HTR-8/SVneo (cell line): ENCODE data around the gene THSD7B.
"Not testable (repeated sequence)": the region's sequence is repeated elsewhere in the genome, so short reads cannot be mapped to it uniquely, and the experiment has no call there.

Experiments
- DNase-seq: peaks from one replicate; pipeline ENCODE4 v3.0.0; 2011; ENCODE audit warnings: low spot score, mixed read lengths; ENCODE audit not compliant: insufficient read length
- FAIRE-seq: peaks from 2 replicates; lab custom pipeline; 2011; peaks lifted over from hg19 to GRCh38; lab: Jason Lieb, UNC

Gene THSD7B

GRCh38 chr2:137020452-137021196, 255.3 kb downstream of the THSD7B start:
- no peak for DNase-seq
- no peak for FAIRE-seq

DNA sequence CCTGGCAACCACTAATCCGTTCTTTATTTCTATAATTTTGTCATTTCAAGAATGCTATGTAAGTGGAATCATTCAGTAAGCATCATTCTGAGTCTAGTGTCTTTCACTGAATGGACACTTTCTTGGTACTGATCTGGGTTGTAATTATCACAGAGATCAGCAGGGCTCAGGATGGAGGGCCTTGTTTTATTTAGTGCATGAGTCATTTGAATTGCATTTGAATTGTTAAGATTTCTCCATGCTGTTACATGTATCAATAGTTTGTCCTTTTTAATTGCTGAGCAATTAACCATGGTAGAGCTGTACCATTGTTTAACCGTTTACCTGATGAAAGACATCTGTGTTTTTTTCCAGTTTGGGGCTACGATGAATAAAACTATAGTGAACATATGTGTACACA, 256.4 kb downstream of the THSD7B start:
- FAIRE-seq (no peak), DNase-seq (no peak)

DNA sequence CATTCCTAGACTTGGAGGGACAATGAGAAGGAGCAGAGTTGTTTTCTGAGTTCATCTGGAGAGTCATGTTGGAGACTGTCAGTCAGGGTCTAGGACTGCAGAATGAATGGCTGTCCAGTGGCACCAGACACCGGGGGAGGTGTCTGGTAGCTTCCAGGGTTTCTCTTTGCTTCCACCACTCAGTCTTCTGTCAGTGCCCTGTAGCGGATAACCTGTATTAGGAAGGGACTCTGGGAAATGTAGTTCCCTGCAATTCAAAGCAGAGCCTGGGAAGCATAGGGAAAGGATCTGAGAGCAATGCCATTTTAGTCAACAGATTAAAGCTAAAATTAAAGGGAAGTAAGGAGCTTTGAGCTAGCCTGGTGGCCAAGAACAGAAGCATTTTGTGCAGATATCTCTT, 257.9 kb downstream of the THSD7B start:
- DNase-seq (no peak), FAIRE-seq (no peak)

- FAIRE-seq = no peak
These were observed 266.4 kb downstream of the THSD7B start for GRCh38 chr2:137031731-137032130.

GRCh38 chr2:137036619-137037018, 271.3 kb downstream of the THSD7B start:
- no peak for FAIRE-seq
- no peak for DNase-seq

More at GRCh38 chr2:137031731-137032130, 266.4 kb downstream of the THSD7B start:
- no peak for DNase-seq

- FAIRE-seq = no peak
- no peak for DNase-seq
These were observed 274.3 kb downstream of the THSD7B start for GRCh38 chr2:137039482-137040152.

DNA sequence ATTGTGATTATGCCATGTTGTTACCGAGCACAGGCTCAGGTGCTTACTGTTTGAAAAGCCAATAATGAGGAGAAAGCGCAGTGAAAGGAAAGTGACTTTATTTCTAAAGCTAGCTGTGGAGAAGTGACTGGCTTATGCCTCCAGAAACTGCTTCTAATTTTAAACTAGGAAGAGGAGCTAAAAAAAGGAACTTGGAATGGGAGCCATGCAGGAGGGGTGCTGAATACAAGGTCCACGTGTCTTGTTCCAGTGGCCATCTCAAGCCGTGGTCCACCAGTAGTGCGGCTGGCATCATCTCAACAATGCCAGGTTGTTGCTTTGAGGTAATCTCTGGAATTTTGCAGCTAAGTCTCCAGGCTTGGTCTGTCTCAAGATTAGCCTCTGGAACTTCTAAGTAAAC, 282.0 kb downstream of the THSD7B start:
- FAIRE-seq (no peak), DNase-seq (no peak)

- FAIRE-seq (no peak), DNase-seq (no peak)
These were observed 283.1 kb downstream of the THSD7B start for GRCh38 chr2:137048455-137048854.

GRCh38 chr2:137049518-137049917, 284.2 kb downstream of the THSD7B start:
- FAIRE-seq = no peak
- DNase-seq = no peak

DNA sequence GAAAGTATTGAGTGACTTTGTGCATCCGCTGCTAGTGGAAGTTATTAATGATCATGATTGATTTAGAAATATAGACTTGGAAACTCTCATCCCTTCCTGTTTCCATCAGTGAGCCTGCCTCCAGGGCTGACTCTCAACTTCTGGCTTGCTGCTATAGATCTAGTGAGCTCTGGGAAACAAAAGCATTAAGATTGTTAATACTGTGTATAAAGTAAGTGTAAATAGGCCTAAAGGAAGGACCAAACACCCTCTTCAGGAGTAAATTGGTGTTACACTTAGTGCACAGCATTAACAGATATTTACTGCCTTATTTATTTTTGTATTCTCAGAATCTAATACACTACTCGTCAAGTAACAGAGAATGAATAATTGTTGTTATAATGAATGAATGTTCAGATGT, 285.6 kb downstream of the THSD7B start:
- DNase-seq = no peak

GRCh38 chr2:137051778-137052398, 286.5 kb downstream of the THSD7B start:
- FAIRE-seq = no peak
- no peak for DNase-seq

More for the DNA sequence above, 285.6 kb downstream of the THSD7B start:
- no peak for FAIRE-seq

GRCh38 chr2:137056704-137057103, 291.4 kb downstream of the THSD7B start:
- FAIRE-seq (no peak), DNase-seq (no peak)

GRCh38 chr2:137076111-137076765, 310.9 kb downstream of the THSD7B start:
- not testable (repeated sequence) for DNase-seq

DNA sequence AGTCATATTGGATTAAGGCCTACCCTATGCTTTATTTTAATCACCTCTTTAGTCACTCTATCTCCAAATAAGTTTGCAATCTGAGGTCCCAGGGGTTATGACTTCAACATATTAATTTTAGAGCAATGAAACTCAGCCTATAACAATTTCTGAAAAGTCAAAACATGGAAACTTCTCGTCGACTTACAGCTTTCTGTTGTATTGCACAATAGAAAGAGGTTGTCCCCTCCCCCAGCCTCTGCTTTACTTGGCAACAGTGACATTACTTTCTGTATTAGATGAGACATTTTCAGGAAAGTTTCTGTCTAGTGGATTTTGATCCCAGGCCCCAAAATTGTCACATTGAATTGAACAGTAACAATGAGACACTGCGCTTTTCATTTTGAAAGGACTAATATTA, 326.4 kb downstream of the THSD7B start:
- no peak for DNase-seq
- no peak for FAIRE-seq

More at GRCh38 chr2:137076111-137076765, 310.9 kb downstream of the THSD7B start:
- not testable (repeated sequence) for FAIRE-seq

- DNase-seq = no peak
- no peak for FAIRE-seq
These were observed 327.8 kb downstream of the THSD7B start for GRCh38 chr2:137093116-137093515.

DNA sequence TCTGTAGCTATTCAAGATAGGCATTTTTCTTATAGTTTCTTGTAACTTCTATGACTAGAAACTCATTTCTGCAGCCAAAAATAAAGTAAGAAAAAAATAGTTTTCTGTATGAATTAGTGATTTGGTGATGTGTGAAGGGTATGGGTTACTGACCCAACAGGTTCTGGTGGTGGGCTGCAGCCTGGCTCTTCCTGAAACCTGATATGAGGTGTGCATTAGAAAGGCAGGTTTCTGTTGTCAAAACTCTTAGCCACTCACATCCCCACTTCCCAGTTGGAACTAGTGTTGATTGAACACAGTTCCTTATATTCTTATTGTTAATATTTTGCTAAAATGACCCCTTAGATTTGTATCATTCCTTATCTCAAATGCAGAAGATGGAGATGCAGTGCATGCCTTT, 330.8 kb downstream of the THSD7B start:
- FAIRE-seq = no peak

GRCh38 chr2:137096693-137097092, 331.3 kb downstream of the THSD7B start:
- DNase-seq = no peak
- no peak for FAIRE-seq

More for the DNA sequence above, 330.8 kb downstream of the THSD7B start:
- DNase-seq = no peak

- not testable (repeated sequence) for DNase-seq, FAIRE-seq
These were observed 336.5 kb downstream of the THSD7B start for GRCh38 chr2:137101814-137102213.

DNA sequence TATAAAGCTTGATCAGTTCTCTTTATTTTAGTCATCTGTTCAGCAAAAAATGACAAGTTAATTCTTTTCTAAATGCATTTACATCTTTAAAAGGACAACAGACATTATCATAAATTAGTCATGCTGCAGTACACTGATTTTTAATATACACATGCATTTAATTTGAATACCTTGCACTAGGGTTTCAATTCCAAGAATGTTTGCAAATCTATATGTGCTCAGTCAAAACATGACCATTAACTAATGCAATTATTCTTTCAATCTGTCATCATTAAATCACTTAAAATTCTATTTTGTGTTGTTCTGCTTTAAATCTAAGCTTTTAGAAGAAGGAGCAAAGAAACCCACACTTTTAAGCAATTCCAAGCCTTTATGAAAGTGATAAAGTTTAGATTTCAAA, 342.6 kb downstream of the THSD7B start:
- FAIRE-seq (no peak), DNase-seq (no peak)

DNA sequence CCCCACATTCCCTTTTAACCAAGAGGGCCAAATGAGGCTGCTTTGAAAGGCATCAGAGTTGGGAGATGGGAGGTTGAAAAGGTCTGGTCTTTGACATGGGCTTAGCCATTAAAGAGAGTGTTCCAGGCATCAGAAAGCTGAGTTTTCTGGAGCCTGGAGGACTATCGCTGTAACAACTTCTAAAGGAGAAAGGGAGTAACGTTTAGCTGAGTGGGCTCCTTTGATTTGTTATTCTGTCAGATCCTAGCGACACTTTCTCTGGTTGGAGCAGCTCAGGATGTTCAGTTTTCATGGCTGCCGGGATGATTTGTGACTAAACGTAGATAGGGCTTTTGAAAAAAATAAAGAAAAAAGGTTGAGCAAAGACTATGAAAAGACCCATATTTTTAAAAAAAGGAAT, 346.6 kb downstream of the THSD7B start:
- no peak for FAIRE-seq
- no peak for DNase-seq
